SK-N-SH (cell line): ENCODE results near the gene RTN4. TPM values are rescaled to one million over a fixed set of nuclear protein-coding genes. Genes with fewer than 3 reads are reported as not detected.
A peak's percentile ranks its signal among the peaks of the same experiment; 100 is the strongest.

Experiments
- CTCF ChIA-PET: fragments of 300-600, 350-600 bp; formaldehyde crosslinking; extraction: SDS; loops from one replicate; lab custom pipeline; 2021; lab: Yijun Ruan, JAX
- POLR2A ChIA-PET: fragments of 350-600 bp; sonication (Branson Sonifier 250); formaldehyde crosslinking; extraction: SDS; loops from one replicate; lab custom pipeline; 2020; ENCODE audit warnings: antibody characterized with exemption, inconsistent platforms; lab: Yijun Ruan, JAX
- DNase-seq: peaks from one replicate; pipeline ENCODE4 v3.0.0; 2012
- H2AFZ ChIP-seq: fragments of 200-600 bp; sonication (generic); 2 replicates; pipeline ENCODE4 v1.8.1; 2016; ENCODE audit warnings: antibody characterized with exemption, mild to moderate bottlenecking, low read depth
- H3F3A ChIP-seq: fragments of 200-600 bp; sonication (generic); replicated peaks from 2 replicates; pipeline ENCODE3; 2016; ENCODE audit warnings: antibody characterized with exemption, mild to moderate bottlenecking; ENCODE audit not compliant: insufficient read depth
- H3K27ac ChIP-seq, 2 experiments: fragments of 200-500 bp in 1 of 2; fragments of 200-600 bp in 1 of 2; sonication (Bioruptor generic) in 1 of 2; sonication (generic), shearing (Covaris generic) in 1 of 2; 2 replicates each; pipeline versions ENCODE4 v1.5.1 to v1.6.1; 2014 to 2016; ENCODE audit warnings: low read depth in 2 of 2, inconsistent platforms in 1 of 2, low read length in 1 of 2, mild to moderate bottlenecking in 1 of 2, mixed read lengths in 1 of 2
- H3K27me3 ChIP-seq: fragments of 200-600 bp; sonication (generic), shearing (Covaris generic); 2 replicates; pipeline ENCODE4 v1.6.1; 2016; ENCODE audit warnings: mixed run types; ENCODE audit not compliant: insufficient read depth
- H3K36me3 ChIP-seq, 2 experiments: fragments of 200-500 bp in 1 of 2; fragments of 200-600 bp in 1 of 2; sonication (Bioruptor generic) in 1 of 2; sonication (generic) in 1 of 2; replicated peaks in 1 of 2; 2 replicates each; pipeline versions ENCODE3 to v1.5.1; 2014 to 2016; ENCODE audit warnings: low read length in 1 of 2, mild to moderate bottlenecking in 1 of 2; ENCODE audit not compliant: insufficient read depth in 2 of 2, control insufficient read depth in 1 of 2
- H3K4me1 ChIP-seq, 2 experiments: fragments of 200-500 bp in 1 of 2; fragments of 200-600 bp in 1 of 2; sonication (Bioruptor generic) in 1 of 2; sonication (generic), shearing (Covaris generic) in 1 of 2; 2 replicates each; pipeline versions ENCODE4 v1.5.1 to v1.6.1; 2014 to 2016; ENCODE audit warnings: low read depth in 1 of 2, low read length in 1 of 2, mixed run types in 1 of 2; ENCODE audit not compliant: insufficient read depth in 2 of 2, control insufficient read depth in 1 of 2
- H3K4me2 ChIP-seq: fragments of 200-600 bp; sonication (generic), shearing (Covaris generic); 2 replicates; pipeline ENCODE4 v1.6.1; 2017; ENCODE audit warnings: mixed run types
- H3K4me3 ChIP-seq, 2 experiments: fragments of 200-500 bp in 1 of 2; fragments of 200-600 bp in 1 of 2; sonication (Bioruptor generic) in 1 of 2; sonication (generic), shearing (Covaris generic) in 1 of 2; 2 replicates each; pipeline versions ENCODE4 v1.5.1 to v1.8.1; 2014 to 2016; ENCODE audit warnings: low read depth in 2 of 2, inconsistent platforms in 1 of 2, low read length in 1 of 2, mild to moderate bottlenecking in 1 of 2, mixed read lengths in 1 of 2, moderate library complexity in 1 of 2
- H3K79me2 ChIP-seq: fragments of 200-600 bp; sonication (generic); 2 replicates; pipeline ENCODE4 v1.8.1; 2017; ENCODE audit warnings: mild to moderate bottlenecking; ENCODE audit not compliant: insufficient read depth
- H3K9ac ChIP-seq: fragments of 200-600 bp; sonication (generic); 2 replicates; pipeline ENCODE4 v1.6.1; 2017; ENCODE audit warnings: mixed run types
- H3K9me2 ChIP-seq: fragments of 200-600 bp; sonication (generic); 2 replicates; pipeline ENCODE4 v1.6.1; 2017; ENCODE audit warnings: mixed run types
- H3K9me3 ChIP-seq: fragments of 200-600 bp; sonication (generic); 2 replicates; pipeline ENCODE4 v1.6.1; 2017; ENCODE audit warnings: mixed run types, mild to moderate bottlenecking, moderate library complexity
- H4K20me1 ChIP-seq: fragments of 200-600 bp; sonication (generic); 2 replicates; pipeline ENCODE4 v1.6.1; 2017; ENCODE audit warnings: mild to moderate bottlenecking, mixed run types; ENCODE audit not compliant: insufficient read depth
- FOXJ3 ChIP-seq: sonication (generic); formaldehyde crosslinking; IDR thresholded peaks from 2 replicates; pipeline ENCODE4 v1.5.1; 2020; ENCODE audit warnings: mild to moderate bottlenecking, missing genetic modification reagents
- FOXM1 ChIP-seq: IDR thresholded peaks from 2 replicates; pipeline ENCODE4 v1.4.0; 2012; ENCODE audit warnings: low read depth, mild to moderate bottlenecking
- POLR2AphosphoS5 ChIP-seq: IDR thresholded peaks from 2 replicates; pipeline ENCODE4 v1.6.1; 2012; ENCODE audit warnings: low read depth, low read length
- RAD21 ChIP-seq: IDR thresholded peaks from 2 replicates; pipeline ENCODE4 v1.6.1; 2012; ENCODE audit warnings: mild to moderate bottlenecking, low read length
- RFX5 ChIP-seq: IDR thresholded peaks from 2 replicates; pipeline ENCODE4 v1.6.1; 2012; ENCODE audit warnings: mild to moderate bottlenecking, improper control_type of control experiment, low read length
- RXRA ChIP-seq: IDR thresholded peaks from 2 replicates; pipeline ENCODE4 v1.4.0; 2012; ENCODE audit warnings: low read depth, mild to moderate bottlenecking, borderline replicate concordance
- SMC3 ChIP-seq: IDR thresholded peaks from 2 replicates; pipeline ENCODE4 v1.6.1; 2012; ENCODE audit warnings: low read depth, low read length, improper control_type of control experiment
- TAF1 ChIP-seq: IDR thresholded peaks from 2 replicates; pipeline ENCODE4 v1.6.1; 2012; ENCODE audit warnings: low read depth, mild to moderate bottlenecking, low read length, moderate library complexity, borderline replicate concordance
- TCF12 ChIP-seq: IDR thresholded peaks from 2 replicates; pipeline ENCODE4 v1.4.0; 2012
- TEAD4 ChIP-seq: IDR thresholded peaks from 2 replicates; pipeline ENCODE4 v1.4.0; 2012; ENCODE audit warnings: mild to moderate bottlenecking, borderline replicate concordance; ENCODE audit not compliant: insufficient read depth
- YY1 ChIP-seq: IDR thresholded peaks from 2 replicates; pipeline ENCODE4 v1.4.0; 2012; ENCODE audit warnings: low read depth, mild to moderate bottlenecking
- WGBS: methylation state at CpG from one replicate; pipeline ENCODE4 v1.1.6; 2017; ENCODE audit warnings: low lambda C conversion rate; 5-methylcytosine and 5-hydroxymethylcytosine counted together
- polyA plus RNA-seq, 3 experiments: library from polyadenylated mRNA; depleted of rRNA; stranded (reverse); fragments of >200 nt; gene quantifications; 2 replicates each; pipeline ENCODE4 v1.2.3, GENCODE V29; 2012
- TF ChIP-seq, protein P1 (sequence below): fragments of 200-600 bp; sonication (generic); IDR thresholded peaks from 2 replicates; pipeline ENCODE4 v1.6.1; 2017; ENCODE audit warnings: antibody characterized with exemption, mild to moderate bottlenecking, moderate library complexity

The RTN4 gene
- polyA plus RNA-seq, 1 of the 3 experiments (the other 2 are of a cell fraction), result 315 TPM

DNA sequence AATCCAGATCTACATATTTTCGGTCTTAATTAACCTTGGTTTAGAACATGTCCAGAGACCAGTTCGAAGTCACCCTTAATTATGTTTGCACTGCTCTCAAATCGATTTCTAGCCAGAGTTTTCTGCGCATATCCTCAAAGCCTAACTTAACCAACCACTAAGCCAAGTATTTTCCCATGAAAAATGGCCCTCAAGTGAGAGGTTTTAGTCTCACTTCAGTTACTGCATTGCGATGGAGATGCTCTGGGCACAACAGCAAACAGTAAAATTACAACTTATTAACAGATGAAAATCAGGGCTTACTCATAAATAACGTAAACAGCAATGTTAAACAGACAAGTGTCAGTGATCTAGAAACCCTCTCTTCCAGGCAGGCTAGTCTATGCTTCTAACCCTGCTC, 4.5 kb downstream of the RTN4 start:
- H3K4me1 ChIP-seq, result peaks cover 8 to 17% of the 10 kb centered on the region in 2 experiments; a peak in 3 of 4 replicates
- peaks cover 85% of the 10 kb centered on the region for H4K20me1 ChIP-seq
- H3K27me3 ChIP-seq, result no peaks in the 10 kb centered on the region
- no peak overlapping the region for H2AFZ ChIP-seq
- H3K27ac ChIP-seq, result peak overlapping the region; percentile 25 to 53; a peak in 2 of 4 replicates
- 32% methylated on average over 6 of the region's 6 CpGs for WGBS
- peaks cover 18 to 29% of the 10 kb centered on the region in 2 experiments for H3K36me3 ChIP-seq
- H3K4me3 ChIP-seq, result peak overlapping the region; percentile 49 to 99; a peak in 3 of 4 replicates
- H3F3A ChIP-seq, result peaks cover 26% of the 10 kb centered on the region
- TF ChIP-seq, protein P1, sequence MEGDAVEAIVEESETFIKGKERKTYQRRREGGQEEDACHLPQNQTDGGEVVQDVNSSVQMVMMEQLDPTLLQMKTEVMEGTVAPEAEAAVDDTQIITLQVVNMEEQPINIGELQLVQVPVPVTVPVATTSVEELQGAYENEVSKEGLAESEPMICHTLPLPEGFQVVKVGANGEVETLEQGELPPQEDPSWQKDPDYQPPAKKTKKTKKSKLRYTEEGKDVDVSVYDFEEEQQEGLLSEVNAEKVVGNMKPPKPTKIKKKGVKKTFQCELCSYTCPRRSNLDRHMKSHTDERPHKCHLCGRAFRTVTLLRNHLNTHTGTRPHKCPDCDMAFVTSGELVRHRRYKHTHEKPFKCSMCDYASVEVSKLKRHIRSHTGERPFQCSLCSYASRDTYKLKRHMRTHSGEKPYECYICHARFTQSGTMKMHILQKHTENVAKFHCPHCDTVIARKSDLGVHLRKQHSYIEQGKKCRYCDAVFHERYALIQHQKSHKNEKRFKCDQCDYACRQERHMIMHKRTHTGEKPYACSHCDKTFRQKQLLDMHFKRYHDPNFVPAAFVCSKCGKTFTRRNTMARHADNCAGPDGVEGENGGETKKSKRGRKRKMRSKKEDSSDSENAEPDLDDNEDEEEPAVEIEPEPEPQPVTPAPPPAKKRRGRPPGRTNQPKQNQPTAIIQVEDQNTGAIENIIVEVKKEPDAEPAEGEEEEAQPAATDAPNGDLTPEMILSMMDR, result no peak
- TF ChIP-seq TAF1, result no peak
- TF ChIP-seq POLR2AphosphoS5, result 0 out of 2 replicates have a peak, but pooled peaks have one; percentile 2
- peak overlapping the region; percentile 94 for H3K4me2 ChIP-seq
- DNase-seq, result no peak
- CTCF ChIA-PET, result interaction anchor here (0.9 to 1.3 kb wide), 5 partner anchors 13 to 130 kb away, joined by 3 to 4 read pairs (median 3); no protein-coding TSS in a partner anchor
- H3K9ac ChIP-seq, result peak overlapping the region; percentile 5; the same call in 1 of the 2 replicates
- no peaks in the 10 kb centered on the region for H3K9me2 ChIP-seq
- peaks cover 95% of the 10 kb centered on the region for H3K79me2 ChIP-seq
- no peaks in the 10 kb centered on the region for H3K9me3 ChIP-seq
- POLR2A ChIA-PET, result no interaction called here

DNA sequence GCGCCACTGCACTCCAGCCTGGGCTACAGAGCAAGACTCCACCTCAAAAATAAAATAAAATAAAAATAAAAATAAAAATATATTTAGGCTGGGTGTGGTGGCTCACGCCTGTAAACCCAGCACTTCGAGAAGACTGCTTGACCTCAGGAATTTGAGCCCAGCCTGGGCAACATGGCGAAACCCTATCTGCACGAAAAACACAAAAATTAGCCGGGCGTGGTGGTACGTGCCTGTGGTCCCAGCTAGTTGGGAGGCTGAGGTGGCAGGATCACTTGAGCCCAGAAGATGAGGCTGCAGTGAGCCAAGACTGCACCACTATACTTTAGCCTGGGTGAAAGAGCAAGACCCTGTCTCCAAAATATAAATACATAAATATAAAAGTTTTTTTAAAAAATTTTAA, 6.4 kb downstream of the RTN4 start:
- Histone ChIP-seq H3K27ac (no peak overlapping the region), H3F3A (peaks cover 32% of the 10 kb centered on the region), H3K27me3 (no peaks in the 10 kb centered on the region), H3K9me3 (no peaks in the 10 kb centered on the region), H3K4me1 (peaks cover 8 to 17% of the 10 kb centered on the region in 2 experiments; a peak in 3 of 4 replicates), H2AFZ (no peak overlapping the region), H3K4me2 (0 out of 2 replicates have a peak overlapping the region, but pooled peaks have one; percentile 94), H3K79me2 (peaks cover 100% of the 10 kb centered on the region), H3K4me3 (no peak overlapping the region), H3K9me2 (no peaks in the 10 kb centered on the region), H4K20me1 (peaks cover 100% of the 10 kb centered on the region), H3K9ac (no peak overlapping the region), H3K36me3 (peaks cover 22 to 42% of the 10 kb centered on the region in 2 experiments)
- no peak for DNase-seq
- ChIA-PET CTCF (no interaction called here), POLR2A (no interaction called here)
- TF ChIP-seq RFX5, result no peak
- TF ChIP-seq, protein P1, result no peak
- TF ChIP-seq TAF1, result no peak
- TF ChIP-seq RAD21, result no peak
- no peak for TF ChIP-seq TEAD4
- TF ChIP-seq SMC3, result no peak
- TF ChIP-seq YY1, result no peak
- TF ChIP-seq FOXJ3 (CRISPR knock-in tag), result no peak
- TF ChIP-seq RXRA, result no peak
- no peak for TF ChIP-seq FOXM1
- no peak for TF ChIP-seq TCF12
- 93% methylated on average over 8 of the region's 8 CpGs for WGBS
